ENCODE measurements around the gene IL25.

GRCh38 chr14:23324455-23324846, 48.2 kb upstream of the IL25 start:
- TF ChIP-seq CHD2 (IDR thresholded peaks at IDR 0.05; ENCODE audit: borderline replicate concordance, low read depth, low read length): no peak
- TF ChIP-seq MYC (IDR thresholded peaks at IDR 0.05; ENCODE audit: insufficient read depth, insufficient read length, insufficient replicate concordance, low read length, severe bottlenecking): no peak
- TF ChIP-seq CTCF (IDR thresholded peaks at IDR 0.05 in 2 of 3, conservative IDR thresholded peaks at IDR 0.05 in 1 of 3; ENCODE audit: control insufficient read depth in 2 of 3, extremely low read depth in 1 of 3, insufficient read depth in 1 of 3, low read depth in 3 of 3, low read length in 3 of 3): no peak
- no peak for TF ChIP-seq HCFC1 (IDR thresholded peaks at IDR 0.05; ENCODE audit: low read length)
- no peak for TF ChIP-seq USF2 (IDR thresholded peaks at IDR 0.05; ENCODE audit: borderline replicate concordance, low read depth, low read length)
- TF ChIP-seq EZH2 (IDR thresholded peaks at IDR 0.05; ENCODE audit: borderline replicate concordance, control insufficient read depth, low read depth, low read length): no peak
- TF ChIP-seq ESRRA (IDR thresholded peaks at IDR 0.05; ENCODE audit: low read length): no peak
- no peak for TF ChIP-seq SUZ12 (IDR thresholded peaks at IDR 0.05; ENCODE audit: unreplicated experiment)
- no peak for TF ChIP-seq CEBPB (IDR thresholded peaks at IDR 0.05; ENCODE audit: borderline replicate concordance in 1 of 2, low read depth in 2 of 2, low read length in 2 of 2)
- no peak for TF ChIP-seq GABPA (IDR thresholded peaks at IDR 0.05; ENCODE audit: low read depth)
- TF ChIP-seq IRF3 (IDR thresholded peaks at IDR 0.05): no peak
- no peak for TF ChIP-seq CHD1 (IDR thresholded peaks at IDR 0.05; ENCODE audit: low read depth, low read length)

All from GM12878 (cell line).